CD4-positive, alpha-beta memory T cell (primary cell): ENCODE results near the gene PTPRU. TPM values are rescaled to one million over a fixed set of nuclear protein-coding genes. Genes with fewer than 3 reads are reported as not detected.

Experiments
- polyA plus RNA-seq, 2 donors: library from polyadenylated mRNA; unstranded; fragments of 300-500 nt; fragmentation: Illumina TruSeq; gene quantifications; one replicate each; pipeline ENCODE4 v1.2.3, GENCODE V29; 2021
- total RNA-seq, 2 experiments: library from RNA; stranded (reverse); gene quantifications; one replicate each; pipeline ENCODE4 v1.2.3, GENCODE V29; 2021

The PTPRU gene
- total and polyA plus RNA-seq, 4 experiments from 2014 or later, result 0.38 TPM; not detected in 3

Other genes with a start within 250 kb of the PTPRU start
- not detected for gene TMEM200B, start 112.6 kb upstream of the PTPRU start, total RNA-seq
- under 1 TPM in 1 of 2 donors, not detected in 1; 0.24 TPM for gene TMEM200B, start 112.6 kb upstream of the PTPRU start, polyA plus RNA-seq
- 10 to 100 TPM; 83.3 to 86.8 TPM for gene SRSF4, start 54.6 kb upstream of the PTPRU start, total RNA-seq
- gene SRSF4, start 54.6 kb upstream of the PTPRU start, polyA plus RNA-seq, result 100 to 1,000 TPM in 1 of 2 donors, 10 to 100 TPM in 1; 60.2 to 104 TPM
- gene MECR, start 5.6 kb upstream of the PTPRU start, total RNA-seq, result 10 to 100 TPM; 15.8 to 17.1 TPM
- 10 to 100 TPM; 12.0 to 12.6 TPM for gene MECR, start 5.6 kb upstream of the PTPRU start, polyA plus RNA-seq